ENCODE results near the gene RNU7-1.

DNA sequence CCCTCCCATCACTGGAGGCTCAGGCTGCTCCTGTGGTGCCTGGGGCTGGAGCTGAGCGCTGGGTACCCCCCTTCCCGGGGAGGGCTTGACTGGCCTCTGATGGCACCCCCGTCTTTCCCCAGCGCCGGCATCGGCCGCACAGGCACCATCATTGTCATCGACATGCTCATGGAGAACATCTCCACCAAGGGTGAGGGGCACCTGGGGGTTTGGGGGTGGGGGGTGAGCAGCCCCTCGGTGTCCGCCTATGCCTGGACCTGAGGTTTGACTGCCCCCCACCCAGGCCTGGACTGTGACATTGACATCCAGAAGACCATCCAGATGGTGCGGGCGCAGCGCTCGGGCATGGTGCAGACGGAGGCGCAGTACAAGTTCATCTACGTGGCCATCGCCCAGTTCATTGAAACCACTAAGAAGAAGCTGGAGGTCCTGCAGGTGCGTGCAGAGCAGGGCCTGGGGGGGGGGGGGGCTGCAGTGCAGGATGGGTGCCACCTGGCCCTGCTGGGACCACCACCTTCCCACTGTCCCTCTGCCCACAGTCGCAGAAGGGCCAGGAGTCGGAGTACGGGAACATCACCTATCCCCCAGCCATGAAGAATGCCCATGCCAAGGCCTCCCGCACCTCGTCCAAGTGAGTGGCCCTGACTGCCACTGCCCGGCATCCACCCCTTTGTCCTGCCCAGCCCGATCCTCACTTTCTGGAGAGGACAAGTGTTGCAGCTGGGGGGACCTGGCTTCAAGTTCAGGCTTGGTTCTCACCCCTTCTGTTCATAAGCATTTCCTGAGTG lies 16.4 kb downstream of the RNU7-1 start:
- TF ChIP-seq JUN (IDR thresholded peaks at IDR 0.05) = no peak
- no peak for TF ChIP-seq EP300 (IDR thresholded peaks at IDR 0.05)
- TF ChIP-seq CBX8 (IDR thresholded peaks at IDR 0.05) = no peak
- TF ChIP-seq SMC3 (IDR thresholded peaks at IDR 0.05) = no peak
- TF ChIP-seq, protein P1, sequence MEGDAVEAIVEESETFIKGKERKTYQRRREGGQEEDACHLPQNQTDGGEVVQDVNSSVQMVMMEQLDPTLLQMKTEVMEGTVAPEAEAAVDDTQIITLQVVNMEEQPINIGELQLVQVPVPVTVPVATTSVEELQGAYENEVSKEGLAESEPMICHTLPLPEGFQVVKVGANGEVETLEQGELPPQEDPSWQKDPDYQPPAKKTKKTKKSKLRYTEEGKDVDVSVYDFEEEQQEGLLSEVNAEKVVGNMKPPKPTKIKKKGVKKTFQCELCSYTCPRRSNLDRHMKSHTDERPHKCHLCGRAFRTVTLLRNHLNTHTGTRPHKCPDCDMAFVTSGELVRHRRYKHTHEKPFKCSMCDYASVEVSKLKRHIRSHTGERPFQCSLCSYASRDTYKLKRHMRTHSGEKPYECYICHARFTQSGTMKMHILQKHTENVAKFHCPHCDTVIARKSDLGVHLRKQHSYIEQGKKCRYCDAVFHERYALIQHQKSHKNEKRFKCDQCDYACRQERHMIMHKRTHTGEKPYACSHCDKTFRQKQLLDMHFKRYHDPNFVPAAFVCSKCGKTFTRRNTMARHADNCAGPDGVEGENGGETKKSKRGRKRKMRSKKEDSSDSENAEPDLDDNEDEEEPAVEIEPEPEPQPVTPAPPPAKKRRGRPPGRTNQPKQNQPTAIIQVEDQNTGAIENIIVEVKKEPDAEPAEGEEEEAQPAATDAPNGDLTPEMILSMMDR (IDR thresholded peaks at IDR 0.05) = no peak
- no peak for TF ChIP-seq POLR2A (IDR thresholded peaks at IDR 0.05; ENCODE audit: low read length)
- TF ChIP-seq ESRRA (IDR thresholded peaks at IDR 0.05; ENCODE audit: borderline replicate concordance, low read length) = no peak
- TF ChIP-seq CHD2 (IDR thresholded peaks at IDR 0.05; ENCODE audit: low read length, partially characterized antibody) = no peak
- TF ChIP-seq, protein P2, sequence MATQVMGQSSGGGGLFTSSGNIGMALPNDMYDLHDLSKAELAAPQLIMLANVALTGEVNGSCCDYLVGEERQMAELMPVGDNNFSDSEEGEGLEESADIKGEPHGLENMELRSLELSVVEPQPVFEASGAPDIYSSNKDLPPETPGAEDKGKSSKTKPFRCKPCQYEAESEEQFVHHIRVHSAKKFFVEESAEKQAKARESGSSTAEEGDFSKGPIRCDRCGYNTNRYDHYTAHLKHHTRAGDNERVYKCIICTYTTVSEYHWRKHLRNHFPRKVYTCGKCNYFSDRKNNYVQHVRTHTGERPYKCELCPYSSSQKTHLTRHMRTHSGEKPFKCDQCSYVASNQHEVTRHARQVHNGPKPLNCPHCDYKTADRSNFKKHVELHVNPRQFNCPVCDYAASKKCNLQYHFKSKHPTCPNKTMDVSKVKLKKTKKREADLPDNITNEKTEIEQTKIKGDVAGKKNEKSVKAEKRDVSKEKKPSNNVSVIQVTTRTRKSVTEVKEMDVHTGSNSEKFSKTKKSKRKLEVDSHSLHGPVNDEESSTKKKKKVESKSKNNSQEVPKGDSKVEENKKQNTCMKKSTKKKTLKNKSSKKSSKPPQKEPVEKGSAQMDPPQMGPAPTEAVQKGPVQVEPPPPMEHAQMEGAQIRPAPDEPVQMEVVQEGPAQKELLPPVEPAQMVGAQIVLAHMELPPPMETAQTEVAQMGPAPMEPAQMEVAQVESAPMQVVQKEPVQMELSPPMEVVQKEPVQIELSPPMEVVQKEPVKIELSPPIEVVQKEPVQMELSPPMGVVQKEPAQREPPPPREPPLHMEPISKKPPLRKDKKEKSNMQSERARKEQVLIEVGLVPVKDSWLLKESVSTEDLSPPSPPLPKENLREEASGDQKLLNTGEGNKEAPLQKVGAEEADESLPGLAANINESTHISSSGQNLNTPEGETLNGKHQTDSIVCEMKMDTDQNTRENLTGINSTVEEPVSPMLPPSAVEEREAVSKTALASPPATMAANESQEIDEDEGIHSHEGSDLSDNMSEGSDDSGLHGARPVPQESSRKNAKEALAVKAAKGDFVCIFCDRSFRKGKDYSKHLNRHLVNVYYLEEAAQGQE (IDR thresholded peaks at IDR 0.05) = no peak
- TF ChIP-seq, protein P3, sequence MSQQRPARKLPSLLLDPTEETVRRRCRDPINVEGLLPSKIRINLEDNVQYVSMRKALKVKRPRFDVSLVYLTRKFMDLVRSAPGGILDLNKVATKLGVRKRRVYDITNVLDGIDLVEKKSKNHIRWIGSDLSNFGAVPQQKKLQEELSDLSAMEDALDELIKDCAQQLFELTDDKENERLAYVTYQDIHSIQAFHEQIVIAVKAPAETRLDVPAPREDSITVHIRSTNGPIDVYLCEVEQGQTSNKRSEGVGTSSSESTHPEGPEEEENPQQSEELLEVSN (IDR thresholded peaks at IDR 0.05; ENCODE audit: borderline replicate concordance, low read depth) = no peak
- TF ChIP-seq KDM1A (IDR thresholded peaks at IDR 0.05; ENCODE audit: low read depth) = no peak
- TF ChIP-seq, protein P4, sequence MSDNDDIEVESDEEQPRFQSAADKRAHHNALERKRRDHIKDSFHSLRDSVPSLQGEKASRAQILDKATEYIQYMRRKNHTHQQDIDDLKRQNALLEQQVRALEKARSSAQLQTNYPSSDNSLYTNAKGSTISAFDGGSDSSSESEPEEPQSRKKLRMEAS (IDR thresholded peaks at IDR 0.05) = no peak

Measured in A549 (cell line).